ENCODE measurements around the gene NCOA1. TPM values are rescaled to one million over a fixed set of nuclear protein-coding genes. Genes with fewer than 3 reads are reported as not detected.

NCOA1 gene
- total RNA-seq, 1 donor from 2014 or later, result 29.0 TPM

DNA sequence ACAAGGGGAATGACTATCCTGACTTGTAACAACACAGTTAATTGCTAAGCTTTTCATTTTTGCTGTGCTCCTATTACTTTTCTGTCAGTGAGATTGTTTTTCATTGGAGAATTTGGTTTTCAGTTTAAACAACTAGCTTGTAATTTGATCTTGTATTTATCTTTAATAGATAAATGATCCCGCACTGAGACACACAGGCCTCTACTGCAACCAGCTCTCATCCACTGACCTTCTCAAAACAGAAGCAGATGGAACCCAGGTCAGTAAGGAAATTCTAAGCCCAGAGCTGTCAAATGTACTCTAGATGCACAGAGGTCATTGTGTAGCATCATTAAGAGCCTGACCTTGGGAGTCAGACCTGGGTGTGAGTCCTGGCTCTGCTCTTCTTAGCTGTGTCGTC is 271.5 kb downstream of the NCOA1 start:
- H3K4me1 Mint-ChIP-seq (ENCODE audit: unreplicated experiment), result peaks cover 1% of the 10 kb centered on the region
- no peak for TF ChIP-seq CTCF (IDR thresholded peaks at IDR 0.05)
- H3K4me3 Mint-ChIP-seq (ENCODE audit: unreplicated experiment), result no peak overlapping the region
- DNase-seq (ENCODE audit: extremely low spot score, unreplicated experiment), result no peak
- H3K36me3 Mint-ChIP-seq (ENCODE audit: unreplicated experiment), result peaks cover 42% of the 10 kb centered on the region
- H3K27me3 Mint-ChIP-seq (ENCODE audit: unreplicated experiment), result no peaks in the 10 kb centered on the region
- H3K9me3 Mint-ChIP-seq (ENCODE audit: unreplicated experiment), result no peaks in the 10 kb centered on the region
- no peak overlapping the region for H3K27ac Mint-ChIP-seq (ENCODE audit: unreplicated experiment)

DNA sequence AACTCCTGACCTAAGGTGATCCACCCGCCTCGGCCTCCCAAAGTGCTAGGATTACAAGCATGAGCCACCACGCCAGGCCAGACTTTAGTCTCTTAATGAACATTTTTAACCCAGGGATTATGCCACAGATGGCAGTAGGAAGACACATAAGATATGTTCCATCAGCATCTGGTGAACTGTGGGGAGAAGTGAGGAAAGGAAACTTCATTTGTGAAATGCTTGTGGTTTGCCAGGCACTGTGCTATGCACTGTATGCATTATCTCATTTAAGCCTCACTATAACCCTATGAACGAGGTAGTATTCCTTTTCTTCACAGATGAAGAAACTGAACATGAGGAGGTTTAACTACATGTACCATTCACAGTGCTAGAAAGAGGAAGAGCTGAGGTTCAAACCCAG is 272.8 kb downstream of the NCOA1 start:
- Mint-ChIP-seq H3K9me3 (ENCODE audit: unreplicated experiment) (no peaks in the 10 kb centered on the region), H3K36me3 (ENCODE audit: unreplicated experiment) (peaks cover 36% of the 10 kb centered on the region), H3K27me3 (ENCODE audit: unreplicated experiment) (no peaks in the 10 kb centered on the region), H3K4me1 (ENCODE audit: unreplicated experiment) (peaks cover 1% of the 10 kb centered on the region), H3K27ac (ENCODE audit: unreplicated experiment) (no peak overlapping the region), H3K4me3 (ENCODE audit: unreplicated experiment) (no peak overlapping the region)
- TF ChIP-seq CTCF (IDR thresholded peaks at IDR 0.05), result no peak
- no peak for DNase-seq (ENCODE audit: extremely low spot score, unreplicated experiment)

DNA sequence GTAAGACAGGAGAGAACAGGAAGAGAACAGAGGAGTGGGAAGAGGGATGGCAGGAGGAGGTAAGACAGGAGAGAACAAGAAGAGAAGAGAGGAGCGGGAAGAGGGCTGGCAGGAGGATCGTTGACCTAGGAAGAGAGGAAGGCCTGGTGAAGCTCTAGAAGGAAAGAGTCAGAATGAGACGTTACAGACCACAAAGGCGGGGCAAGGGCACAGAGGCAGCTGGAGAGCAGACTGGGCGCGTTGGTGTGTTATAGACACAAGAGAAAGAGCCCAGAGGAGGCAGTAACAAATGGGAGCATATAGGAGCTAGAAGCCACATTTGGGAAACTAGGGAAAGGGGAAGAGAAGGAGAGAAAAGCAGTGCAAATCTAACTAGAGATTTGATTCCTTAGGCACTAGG is 275.6 kb downstream of the NCOA1 start:
- no peaks in the 10 kb centered on the region for H3K4me1 Mint-ChIP-seq (ENCODE audit: unreplicated experiment)
- H3K27ac Mint-ChIP-seq (ENCODE audit: unreplicated experiment), result no peak overlapping the region
- no peaks in the 10 kb centered on the region for H3K27me3 Mint-ChIP-seq (ENCODE audit: unreplicated experiment)
- no peak for TF ChIP-seq CTCF (IDR thresholded peaks at IDR 0.05)
- H3K9me3 Mint-ChIP-seq (ENCODE audit: unreplicated experiment), result no peaks in the 10 kb centered on the region
- peaks cover 40% of the 10 kb centered on the region for H3K36me3 Mint-ChIP-seq (ENCODE audit: unreplicated experiment)
- no peak overlapping the region for H3K4me3 Mint-ChIP-seq (ENCODE audit: unreplicated experiment)
- no peak for DNase-seq (ENCODE audit: extremely low spot score, unreplicated experiment)

DNA sequence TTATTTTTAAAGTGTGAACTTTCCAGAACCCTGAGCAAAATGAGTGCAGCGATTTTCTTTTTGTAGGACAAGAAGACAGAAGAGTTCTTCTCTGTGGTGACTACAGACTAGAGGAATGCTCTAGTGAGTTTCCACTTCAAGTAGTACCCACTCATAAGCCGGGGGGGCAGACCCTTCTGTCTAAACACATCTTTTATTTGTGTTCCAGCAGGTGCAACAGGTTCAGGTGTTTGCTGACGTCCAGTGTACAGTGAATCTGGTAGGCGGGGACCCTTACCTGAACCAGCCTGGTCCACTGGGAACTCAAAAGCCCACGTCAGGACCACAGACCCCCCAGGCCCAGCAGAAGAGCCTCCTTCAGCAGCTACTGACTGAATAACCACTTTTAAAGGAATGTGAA is 277.0 kb downstream of the NCOA1 start:
- no peak overlapping the region for H3K4me3 Mint-ChIP-seq (ENCODE audit: unreplicated experiment)
- H3K27me3 Mint-ChIP-seq (ENCODE audit: unreplicated experiment), result no peaks in the 10 kb centered on the region
- no peak for DNase-seq (ENCODE audit: extremely low spot score, unreplicated experiment)
- no peak overlapping the region for H3K27ac Mint-ChIP-seq (ENCODE audit: unreplicated experiment)
- H3K4me1 Mint-ChIP-seq (ENCODE audit: unreplicated experiment), result peaks cover 5% of the 10 kb centered on the region
- H3K9me3 Mint-ChIP-seq (ENCODE audit: unreplicated experiment), result no peaks in the 10 kb centered on the region
- H3K36me3 Mint-ChIP-seq (ENCODE audit: unreplicated experiment), result peaks cover 40% of the 10 kb centered on the region
- TF ChIP-seq CTCF (IDR thresholded peaks at IDR 0.05), result no peak

- H3K27ac Mint-ChIP-seq (ENCODE audit: unreplicated experiment), result no peak overlapping the region
- H3K27me3 Mint-ChIP-seq (ENCODE audit: unreplicated experiment), result no peaks in the 10 kb centered on the region
- peaks cover 5% of the 10 kb centered on the region for H3K4me1 Mint-ChIP-seq (ENCODE audit: unreplicated experiment)
- no peak for DNase-seq (ENCODE audit: extremely low spot score, unreplicated experiment)
- H3K4me3 Mint-ChIP-seq (ENCODE audit: unreplicated experiment), result no peak overlapping the region
- no peak for TF ChIP-seq CTCF (IDR thresholded peaks at IDR 0.05)
- H3K36me3 Mint-ChIP-seq (ENCODE audit: unreplicated experiment), result peaks cover 40% of the 10 kb centered on the region
- no peaks in the 10 kb centered on the region for H3K9me3 Mint-ChIP-seq (ENCODE audit: unreplicated experiment)
These were observed 277.5 kb downstream of the NCOA1 start for GRCh38 chr2:24768601-24769000.

Measured in osteocyte (in vitro differentiated cells).